Measurements from ENCODE around the gene PRAMEF2. TPM values are rescaled to one million over a fixed set of nuclear protein-coding genes. Genes with fewer than 3 reads are reported as not detected.
"Not testable (repeated sequence)": the region's sequence is repeated elsewhere in the genome, so short reads cannot be mapped to it uniquely, and the experiment has no call there.

Gene PRAMEF2
- total and polyA plus RNA-seq, 2 experiments from 2014 or later = not detected

- H3F3A ChIP-seq (replicated peaks; ENCODE audit: low read depth); H3K36me3 ChIP-seq (ENCODE audit: insufficient read depth); H3K4me2 ChIP-seq; H3K27ac Mint-ChIP-seq; H3K4me1 ChIP-seq (ENCODE audit: insufficient read depth); H3K9me3 Mint-ChIP-seq; H3K4me1 Mint-ChIP-seq; DNase-seq (ENCODE audit: low spot score); H3K4me3 Mint-ChIP-seq; H3K4me3 ChIP-seq; H3K27ac ChIP-seq (ENCODE audit: low read depth); ATAC-seq; H3K27me3 Mint-ChIP-seq (ENCODE audit: insufficient read depth, low read depth, poor library complexity); H3K79me2 ChIP-seq (replicated peaks; ENCODE audit: insufficient read depth); H4K20me1 ChIP-seq (replicated peaks; ENCODE audit: insufficient read depth); H3K9me2 ChIP-seq (ENCODE audit: insufficient read depth); H3K27me3 ChIP-seq (ENCODE audit: insufficient read depth); H3K36me3 Mint-ChIP-seq (ENCODE audit: low read depth); H2AFZ ChIP-seq: not testable (repeated sequence)
These were observed 42.3 kb downstream of the PRAMEF2 start for GRCh38 chr1:12899186-12899585.

GRCh38 chr1:12903793-12904572, 47.1 kb downstream of the PRAMEF2 start:
- H4K20me1 ChIP-seq (replicated peaks; ENCODE audit: insufficient read depth); H3K9me2 ChIP-seq (ENCODE audit: insufficient read depth); H3K9me3 Mint-ChIP-seq; H3K36me3 ChIP-seq (ENCODE audit: insufficient read depth); H3K27me3 Mint-ChIP-seq (ENCODE audit: insufficient read depth, low read depth, poor library complexity); H3K36me3 Mint-ChIP-seq (ENCODE audit: low read depth); H3K79me2 ChIP-seq (replicated peaks; ENCODE audit: insufficient read depth); DNase-seq (ENCODE audit: low spot score); H3K4me2 ChIP-seq; H3K4me1 ChIP-seq (ENCODE audit: insufficient read depth); H3K27ac ChIP-seq (ENCODE audit: low read depth); H3K4me3 Mint-ChIP-seq; H2AFZ ChIP-seq; H3K27me3 ChIP-seq (ENCODE audit: insufficient read depth); ATAC-seq; H3K4me1 Mint-ChIP-seq; H3K27ac Mint-ChIP-seq; H3K4me3 ChIP-seq; H3F3A ChIP-seq (replicated peaks; ENCODE audit: low read depth): not testable (repeated sequence)

Other genes starting within 250 kb of the PRAMEF2 start
- gene DHRS3, start 238.9 kb upstream of the PRAMEF2 start, total RNA-seq (2014; rRNA removed; shearing (Covaris generic)) = 21.0 and 21.2 TPM in 2 replicates
- gene DHRS3, start 238.9 kb upstream of the PRAMEF2 start, polyA plus RNA-seq (2016; fragmentation: Nextera tagmentation; extraction: Ambion mirVana) = 24.8 and 26.0 TPM in 2 replicates
- gene AADACL4, start 213.0 kb upstream of the PRAMEF2 start, total RNA-seq (2014; rRNA removed; shearing (Covaris generic)) = not detected in 2 replicates
- gene AADACL4, start 213.0 kb upstream of the PRAMEF2 start, polyA plus RNA-seq (2016; fragmentation: Nextera tagmentation; extraction: Ambion mirVana) = not detected in 2 replicates
- gene AADACL3, start 141.0 kb upstream of the PRAMEF2 start, total RNA-seq (2014; rRNA removed; shearing (Covaris generic)) = 1.5 and 2.1 TPM in 2 replicates
- gene AADACL3, start 141.0 kb upstream of the PRAMEF2 start, polyA plus RNA-seq (2016; fragmentation: Nextera tagmentation; extraction: Ambion mirVana) = 0.30 and 0.47 TPM in 2 replicates
- 0.07 TPM in 1 of 2 replicates, not detected in the other for gene CFAP107, start 110.9 kb upstream of the PRAMEF2 start, total RNA-seq (2014; rRNA removed; shearing (Covaris generic))
- gene CFAP107, start 110.9 kb upstream of the PRAMEF2 start, polyA plus RNA-seq (2016; fragmentation: Nextera tagmentation; extraction: Ambion mirVana) = not detected in 2 replicates
- gene PRAMEF12, start 83.3 kb upstream of the PRAMEF2 start, total RNA-seq (2014; rRNA removed; shearing (Covaris generic)) = not detected in 2 replicates
- gene PRAMEF12, start 83.3 kb upstream of the PRAMEF2 start, polyA plus RNA-seq (2016; fragmentation: Nextera tagmentation; extraction: Ambion mirVana) = not detected in 2 replicates
- gene PRAMEF1, start 65.7 kb upstream of the PRAMEF2 start, total RNA-seq (2014; rRNA removed; shearing (Covaris generic)) = 0.23 TPM in 1 of 2 replicates, not detected in the other
- gene PRAMEF1, start 65.7 kb upstream of the PRAMEF2 start, polyA plus RNA-seq (2016; fragmentation: Nextera tagmentation; extraction: Ambion mirVana) = not detected in 2 replicates
- gene PRAMEF11, start 25.7 kb upstream of the PRAMEF2 start, total RNA-seq (2014; rRNA removed; shearing (Covaris generic)) = not detected in 2 replicates
- not detected in 2 replicates for gene PRAMEF11, start 25.7 kb upstream of the PRAMEF2 start, polyA plus RNA-seq (2016; fragmentation: Nextera tagmentation; extraction: Ambion mirVana)
- gene HNRNPCL1, start 8.4 kb upstream of the PRAMEF2 start, total RNA-seq (2014; rRNA removed; shearing (Covaris generic)) = not detected in 2 replicates
- gene HNRNPCL1, start 8.4 kb upstream of the PRAMEF2 start, polyA plus RNA-seq (2016; fragmentation: Nextera tagmentation; extraction: Ambion mirVana) = not detected in 2 replicates
- gene PRAMEF4, start 29.1 kb downstream of the PRAMEF2 start, total RNA-seq (2014; rRNA removed; shearing (Covaris generic)) = not detected in 2 replicates
- gene PRAMEF4, start 29.1 kb downstream of the PRAMEF2 start, polyA plus RNA-seq (2016; fragmentation: Nextera tagmentation; extraction: Ambion mirVana) = not detected in 2 replicates
- not detected in 2 replicates for gene PRAMEF10, start 41.2 kb downstream of the PRAMEF2 start, total RNA-seq (2014; rRNA removed; shearing (Covaris generic))
- not detected in 2 replicates for gene PRAMEF10, start 41.2 kb downstream of the PRAMEF2 start, polyA plus RNA-seq (2016; fragmentation: Nextera tagmentation; extraction: Ambion mirVana)
- not detected in 2 replicates for gene PRAMEF7, start 59.5 kb downstream of the PRAMEF2 start, total RNA-seq (2014; rRNA removed; shearing (Covaris generic))
- gene PRAMEF7, start 59.5 kb downstream of the PRAMEF2 start, polyA plus RNA-seq (2016; fragmentation: Nextera tagmentation; extraction: Ambion mirVana) = not detected in 2 replicates
- not detected in 2 replicates for gene PRAMEF6, start 90.5 kb downstream of the PRAMEF2 start, total RNA-seq (2014; rRNA removed; shearing (Covaris generic))
- gene PRAMEF6, start 90.5 kb downstream of the PRAMEF2 start, polyA plus RNA-seq (2016; fragmentation: Nextera tagmentation; extraction: Ambion mirVana) = not detected in 2 replicates
- gene PRAMEF27, start 199.5 kb downstream of the PRAMEF2 start, total RNA-seq (2014; rRNA removed; shearing (Covaris generic)) = not detected in 2 replicates
- gene PRAMEF27, start 199.5 kb downstream of the PRAMEF2 start, polyA plus RNA-seq (2016; fragmentation: Nextera tagmentation; extraction: Ambion mirVana) = not detected in 2 replicates
- gene HNRNPCL3, start 203.7 kb downstream of the PRAMEF2 start, total RNA-seq (2014; rRNA removed; shearing (Covaris generic)) = not detected in 2 replicates
- not detected in 2 replicates for gene HNRNPCL3, start 203.7 kb downstream of the PRAMEF2 start, polyA plus RNA-seq (2016; fragmentation: Nextera tagmentation; extraction: Ambion mirVana)
- not detected in 2 replicates for gene PRAMEF25, start 213.7 kb downstream of the PRAMEF2 start, total RNA-seq (2014; rRNA removed; shearing (Covaris generic))
- not detected in 2 replicates for gene PRAMEF25, start 213.7 kb downstream of the PRAMEF2 start, polyA plus RNA-seq (2016; fragmentation: Nextera tagmentation; extraction: Ambion mirVana)